ENCODE results near the gene OR6B1.

Gene OR6B1

DNA sequence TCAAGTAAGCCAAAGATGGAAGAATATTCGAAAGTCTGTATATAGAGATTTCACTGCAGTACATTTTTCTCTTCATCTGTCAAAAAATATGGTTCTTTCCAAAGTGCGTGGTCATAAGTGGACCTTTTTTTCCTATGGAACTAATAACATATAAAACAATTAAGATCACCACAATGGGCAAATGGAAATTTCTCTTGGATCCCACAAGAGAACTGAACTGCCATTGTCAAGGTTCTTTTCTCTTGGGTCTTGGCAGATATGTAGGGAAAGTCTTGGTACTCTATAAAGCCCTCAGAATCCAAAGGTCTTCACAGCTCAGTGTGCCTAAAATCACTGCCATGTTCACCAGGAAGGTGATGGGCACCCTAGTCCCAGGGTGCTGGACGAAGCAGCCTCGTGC is at the start of gene OR6B1:
Gene OR6B1, plus strand, starts transcription at position 301 of the 400 bp plus-strand sequence. CDS start 3,677 bp downstream, outside the sequence.
- DNase-seq (ENCODE audit: low read depth, low spot score), result no peak

DNA sequence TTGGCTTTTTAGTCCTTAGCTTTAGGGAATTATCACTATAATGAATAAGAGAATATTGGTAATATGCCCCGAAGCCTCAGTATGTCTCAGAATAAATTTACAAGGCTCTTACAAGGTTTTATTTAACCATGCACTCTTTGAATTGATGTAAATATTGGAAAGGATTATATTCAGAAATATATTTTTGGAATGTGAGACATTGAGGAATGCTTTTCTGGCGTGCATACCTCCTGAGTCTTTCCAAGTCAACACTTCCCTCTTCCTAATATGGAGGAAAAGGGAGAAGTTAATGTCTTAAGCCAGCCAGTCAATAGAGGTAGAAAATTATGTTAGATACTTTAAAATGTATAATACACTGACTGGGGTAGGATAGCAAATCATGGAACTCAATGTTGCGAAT is 46.7 kb upstream of the OR6B1 start:
- no peak for DNase-seq (ENCODE audit: low read depth, low spot score)

- no peak for DNase-seq (ENCODE audit: low read depth, low spot score)
Observed at GRCh38 chr7:143954135-143954534, 46.0 kb upstream of the OR6B1 start.

DNA sequence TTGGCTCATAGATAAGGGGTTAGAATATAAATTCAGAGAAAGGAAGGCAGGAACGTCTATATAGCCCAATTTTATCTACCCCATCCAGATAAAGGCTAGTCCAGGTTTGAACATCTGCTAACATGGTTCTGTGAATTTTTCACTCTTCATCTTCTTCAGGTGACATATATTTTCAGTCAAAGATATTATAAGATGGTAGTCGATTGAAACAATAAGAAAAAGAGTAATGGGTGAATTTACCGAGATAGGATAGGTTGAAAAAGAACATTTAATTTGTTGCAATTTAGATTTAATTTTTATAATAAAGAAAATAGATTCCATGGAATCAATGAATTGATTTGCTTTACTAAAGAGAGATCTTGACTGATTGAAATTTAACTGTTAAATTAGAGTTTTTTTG is 45.6 kb upstream of the OR6B1 start, which contains the start of gene OR2F1:
Gene OR2F1, plus strand, starts transcription at position 301 of the 400 bp plus-strand sequence. CDS start 5,127 bp downstream, outside the sequence.
- DNase-seq (ENCODE audit: low read depth, low spot score), result no peak

GRCh38 chr7:143958781-143959180 is 41.3 kb upstream of the OR6B1 start:
- no peak for DNase-seq (ENCODE audit: low read depth, low spot score)

DNA sequence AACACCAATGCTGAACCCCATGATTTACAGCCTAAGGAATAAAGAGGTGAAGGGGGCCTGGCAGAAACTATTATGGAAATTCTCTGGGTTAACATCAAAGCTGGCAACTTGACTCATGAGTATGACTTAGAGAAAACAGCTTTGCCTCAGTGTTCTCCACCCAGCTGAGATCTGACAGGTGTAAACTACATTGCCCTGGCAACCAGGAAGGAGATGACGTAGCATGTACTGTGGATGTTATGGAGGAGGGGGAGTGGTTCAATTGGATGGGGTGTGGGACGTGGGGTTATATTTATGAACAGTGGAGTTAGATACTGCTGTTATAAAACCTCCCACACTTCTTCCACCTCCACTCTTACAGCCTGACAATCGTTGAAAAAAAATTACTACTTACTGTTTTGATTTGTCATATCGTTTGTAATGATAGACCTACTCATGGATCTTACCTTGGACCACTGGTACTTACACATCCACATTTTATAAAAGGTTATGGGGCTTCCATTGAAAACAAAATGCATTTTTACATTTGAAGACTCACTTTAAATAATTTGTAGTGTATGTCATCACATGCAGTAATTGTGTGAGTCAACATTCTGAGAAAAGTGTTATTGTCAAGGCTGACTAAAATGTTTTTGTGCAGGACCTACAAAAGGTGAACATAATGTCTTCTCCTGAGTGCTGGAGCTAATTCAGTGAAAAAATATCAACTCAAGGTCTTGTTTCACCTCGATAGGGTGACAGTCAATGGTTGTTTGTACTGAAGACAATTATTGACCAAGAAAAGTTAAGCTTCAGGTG is 39.1 kb upstream of the OR6B1 start:
- no peak for DNase-seq (ENCODE audit: low read depth, low spot score)

DNA sequence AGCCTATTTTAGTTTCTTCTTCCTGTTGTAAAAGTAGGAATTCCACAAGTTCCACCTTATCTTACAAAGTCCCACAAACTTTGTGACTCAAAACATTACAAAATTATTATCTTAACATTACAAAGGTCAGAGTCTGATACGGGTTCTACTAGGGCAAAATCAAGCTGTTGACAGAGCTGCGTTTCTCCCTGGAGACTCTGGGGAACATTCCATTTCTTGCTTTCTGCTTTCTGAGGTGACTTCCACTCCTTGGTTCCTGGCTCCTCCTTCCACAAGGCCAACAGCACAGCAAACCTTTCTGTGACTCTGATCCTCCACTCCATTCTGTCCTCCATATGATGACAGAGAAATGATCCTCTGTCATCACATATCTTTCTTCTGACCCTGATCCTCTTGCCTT is 34.8 kb upstream of the OR6B1 start:
- DNase-seq (ENCODE audit: low read depth, low spot score), result no peak

- DNase-seq (ENCODE audit: low read depth, low spot score), result no peak
Observed at GRCh38 chr7:143967398-143967797, 32.7 kb upstream of the OR6B1 start.

DNA sequence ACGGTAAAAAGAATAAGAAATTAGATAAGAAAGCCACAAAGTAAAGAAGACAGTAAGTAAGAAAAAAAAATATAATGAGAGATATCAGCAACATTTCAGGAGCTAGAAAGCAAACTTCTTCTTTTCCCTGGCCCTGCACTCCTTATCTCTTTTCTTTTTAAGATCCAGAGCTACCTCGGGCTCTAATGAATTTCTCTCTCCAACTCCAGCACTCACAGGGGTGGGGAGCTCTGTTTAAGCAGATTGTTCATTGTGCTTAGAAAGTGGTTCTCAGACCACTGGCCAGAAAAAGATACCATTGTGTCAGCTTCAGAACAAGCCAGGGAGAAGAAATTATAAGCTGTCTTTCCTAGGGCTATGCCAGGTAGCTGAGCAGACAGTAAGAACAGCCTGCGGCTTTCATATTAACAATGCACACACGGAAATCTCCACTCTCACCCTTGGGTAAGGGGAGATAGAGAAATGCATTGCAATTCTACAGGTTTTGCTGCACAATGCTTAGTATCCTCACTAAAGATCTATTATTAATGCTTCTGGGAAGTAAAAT is 26.2 kb upstream of the OR6B1 start:
- DNase-seq (ENCODE audit: low read depth, low spot score), result no peak

- no peak for DNase-seq (ENCODE audit: low read depth, low spot score)
Observed at GRCh38 chr7:143974459-143974858, 25.7 kb upstream of the OR6B1 start.

GRCh38 chr7:143975617-143976016 is 24.5 kb upstream of the OR6B1 start:
- no peak for DNase-seq (ENCODE audit: low read depth, low spot score)

DNA sequence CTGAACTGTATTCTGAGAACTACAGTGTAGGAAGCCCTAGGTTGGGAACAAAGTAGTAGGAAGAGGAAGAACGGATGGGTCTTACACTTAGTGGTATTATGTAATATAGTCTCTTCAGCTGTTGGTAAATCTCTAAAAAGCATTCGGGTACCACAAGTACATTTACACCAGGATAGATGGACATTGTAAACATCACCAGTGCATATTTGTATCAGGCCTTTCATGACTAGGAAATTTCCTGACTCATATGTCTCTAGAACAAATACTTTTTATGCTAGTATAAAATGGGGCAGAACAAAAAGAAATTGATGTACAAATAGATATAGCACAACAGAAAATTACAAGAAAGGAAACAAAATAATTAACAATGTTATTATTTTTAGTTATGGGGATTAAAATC is 21.5 kb upstream of the OR6B1 start:
- DNase-seq (ENCODE audit: low read depth, low spot score), result no peak

GRCh38 chr7:143979359-143979758 is 20.8 kb upstream of the OR6B1 start:
- peak; percentile 37 for DNase-seq (ENCODE audit: low read depth, low spot score)

- no peak for DNase-seq (ENCODE audit: low read depth, low spot score)
Observed at GRCh38 chr7:143979998-143980397, 20.1 kb upstream of the OR6B1 start.

GRCh38 chr7:143980746-143981510 is 19.2 kb upstream of the OR6B1 start:
- DNase-seq (ENCODE audit: low read depth, low spot score), result no peak

DNA sequence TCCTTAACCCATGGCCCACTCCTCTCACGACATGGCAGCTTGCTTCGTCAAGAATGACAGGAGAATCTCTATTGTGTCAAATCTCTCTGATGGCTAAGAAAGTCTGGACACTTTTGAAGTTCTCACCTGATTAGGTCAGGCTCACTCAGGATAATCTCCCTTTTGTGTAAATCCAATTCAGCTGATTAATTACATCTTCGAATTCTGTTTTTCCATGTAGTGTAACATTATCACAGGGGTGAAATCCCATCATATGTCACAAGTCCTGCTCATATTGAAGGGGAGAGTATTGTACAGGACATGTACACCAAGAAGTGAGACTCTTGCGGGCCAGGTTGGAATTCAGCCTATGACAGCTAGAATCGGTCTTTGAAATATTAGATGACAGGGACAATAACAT is 16.2 kb upstream of the OR6B1 start:
- no peak for DNase-seq (ENCODE audit: low read depth, low spot score)

GRCh38 chr7:143987513-143987912 is 12.6 kb upstream of the OR6B1 start:
- DNase-seq (ENCODE audit: low read depth, low spot score), result no peak

GRCh38 chr7:143988976-143989745 is 11.0 kb upstream of the OR6B1 start:
- peak; percentile 46 for DNase-seq (ENCODE audit: low read depth, low spot score)

DNA sequence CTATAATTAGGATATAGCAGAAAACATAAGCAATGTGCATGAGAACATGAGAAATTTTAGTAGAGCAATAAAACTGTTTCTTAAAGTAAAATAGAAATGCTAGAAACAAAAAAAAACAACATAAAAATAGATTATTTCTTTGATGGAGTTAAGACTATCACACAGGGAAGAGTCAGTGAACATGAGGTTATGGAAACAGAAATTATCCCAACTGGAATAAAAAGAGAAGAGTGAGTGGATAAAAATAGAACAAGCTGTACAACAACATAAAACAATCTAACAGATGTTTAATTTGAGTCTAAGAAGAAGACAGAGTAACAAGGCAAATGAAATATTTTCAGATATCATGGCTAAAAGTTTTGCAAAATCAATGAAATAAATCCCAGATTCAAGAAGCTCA is 7.5 kb upstream of the OR6B1 start:
- no peak for DNase-seq (ENCODE audit: low read depth, low spot score)

DNA sequence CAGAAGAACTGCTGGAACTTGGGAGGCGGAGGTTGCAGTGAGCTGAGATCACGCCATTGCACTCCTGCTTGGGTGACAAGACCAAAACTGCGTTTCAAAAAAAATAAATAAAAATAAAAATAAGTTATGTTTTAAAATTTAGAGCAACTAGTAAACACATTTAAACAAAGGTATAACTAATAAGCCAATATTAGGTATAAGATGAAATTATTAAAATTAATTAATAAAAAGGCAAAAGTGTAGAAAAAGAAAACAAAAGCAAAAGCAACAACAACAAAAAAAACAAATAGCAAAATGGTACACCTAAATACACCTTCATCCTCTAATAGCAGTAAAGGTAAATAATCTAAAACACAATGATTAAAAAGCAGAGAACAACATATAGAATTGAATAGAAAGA is 6.2 kb upstream of the OR6B1 start:
- DNase-seq (ENCODE audit: low read depth, low spot score), result no peak

GRCh38 chr7:144001543-144001942 is 1.4 kb downstream of the OR6B1 start:
- DNase-seq (ENCODE audit: low read depth, low spot score), result no peak

DNA sequence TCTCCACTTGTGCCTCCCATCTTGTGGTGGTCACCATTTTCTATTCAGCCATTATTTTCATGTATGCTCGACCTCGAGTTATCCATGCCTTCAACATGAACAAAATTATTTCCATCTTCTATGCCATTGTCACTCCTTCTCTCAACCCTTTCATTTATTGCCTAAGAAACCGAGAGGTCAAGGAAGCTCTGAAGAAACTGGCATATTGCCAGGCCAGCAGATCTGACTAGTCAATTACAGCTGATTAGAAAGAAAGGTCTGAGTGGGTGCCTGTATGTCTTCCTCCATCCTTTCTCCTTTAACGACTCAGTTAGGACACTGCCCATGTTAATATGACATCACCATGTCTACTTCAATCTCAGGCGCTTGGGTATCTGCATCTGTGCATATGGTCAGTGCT is 4.6 kb downstream of the OR6B1 start:
- no peak for DNase-seq (ENCODE audit: low read depth, low spot score)
